GM18502 (cell line): ENCODE data around the gene NCOA6.

ENCODE experiments used
- ATAC-seq: cut with Tn5 transposase; IDR thresholded peaks from one replicate; pipeline ENCODE4 v1.9.1; 2021; ENCODE audit warnings: mild to moderate bottlenecking; ENCODE audit not compliant: unreplicated experiment, poor library complexity

NCOA6 gene

GRCh38 chr20:34669094-34669493 is 156.4 kb downstream of the NCOA6 start:
- ATAC-seq, result no peak
